OCI-M2 (cell line): ENCODE data around the gene NDUFS2.

Experiments used
- DNase-seq: peaks from one replicate; lab custom pipeline; 2025; ENCODE audit not compliant: unreplicated experiment; lab: John Stamatoyannopoulos, UW

The NDUFS2 gene

GRCh38 chr1:161201836-161202712 is at the start of gene NDUFS2:
Gene NDUFS2, plus strand, starts transcription at chr1:161202367. Its CDS starts 19 bp downstream, at chr1:161202386.
- peak; percentile 82 for DNase-seq

DNA sequence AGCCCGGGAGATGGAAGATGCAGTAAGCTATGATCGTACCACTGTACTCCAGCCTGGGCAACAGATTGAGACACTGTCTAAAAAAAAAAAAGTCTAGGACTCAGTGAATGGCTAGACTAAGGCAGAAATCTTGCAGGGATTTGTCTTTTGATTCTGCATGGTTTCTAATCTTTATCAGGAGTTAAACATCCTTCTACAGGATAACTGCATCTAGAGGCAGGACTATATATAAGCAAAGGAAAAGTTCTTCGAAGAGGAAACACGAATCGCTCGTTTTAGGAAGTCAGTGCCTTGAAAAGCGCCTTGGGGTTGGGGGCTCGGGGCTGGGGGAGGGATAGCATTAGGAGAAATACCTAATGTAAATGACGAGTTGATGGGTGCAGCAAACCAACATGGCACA is 49.0 kb upstream of the NDUFS2 start:
- DNase-seq, result no peak

DNA sequence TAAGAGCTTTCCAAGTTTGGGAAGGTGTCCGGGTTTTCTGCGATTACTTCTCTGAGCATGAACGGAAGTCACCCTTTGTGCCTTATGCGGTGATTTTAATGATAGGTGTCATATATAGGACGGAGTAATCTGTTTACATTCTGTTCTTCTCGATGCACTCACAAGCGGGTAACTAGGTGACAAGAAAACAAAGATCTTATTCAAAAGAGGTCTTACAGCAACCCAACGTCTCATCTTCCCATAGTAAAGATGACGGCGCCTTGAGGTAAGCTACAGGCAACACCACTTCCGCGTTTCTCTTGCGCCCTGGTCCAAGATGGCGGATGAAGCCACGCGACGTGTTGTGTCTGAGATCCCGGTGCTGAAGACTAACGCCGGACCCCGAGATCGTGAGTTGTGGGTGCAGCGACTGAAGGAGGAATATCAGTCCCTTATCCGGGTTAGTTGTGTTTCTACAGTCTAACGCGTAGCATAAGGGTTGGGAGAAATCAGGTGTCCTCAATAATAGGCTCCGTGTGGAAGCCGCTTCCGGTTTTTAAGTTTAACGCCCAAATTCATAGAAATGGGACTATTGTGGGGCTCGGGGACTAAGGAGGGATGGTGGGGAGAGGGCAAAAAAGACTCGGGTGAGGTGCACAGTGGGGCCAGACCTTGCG is 48.4 kb upstream of the NDUFS2 start, which contains the start of gene UFC1:
UFC1 (plus strand) TSS at position 297 of the 656 bp plus-strand sequence; CDS start at position 317, 20 bp downstream.
- DNase-seq, result peak; percentile 45

DNA sequence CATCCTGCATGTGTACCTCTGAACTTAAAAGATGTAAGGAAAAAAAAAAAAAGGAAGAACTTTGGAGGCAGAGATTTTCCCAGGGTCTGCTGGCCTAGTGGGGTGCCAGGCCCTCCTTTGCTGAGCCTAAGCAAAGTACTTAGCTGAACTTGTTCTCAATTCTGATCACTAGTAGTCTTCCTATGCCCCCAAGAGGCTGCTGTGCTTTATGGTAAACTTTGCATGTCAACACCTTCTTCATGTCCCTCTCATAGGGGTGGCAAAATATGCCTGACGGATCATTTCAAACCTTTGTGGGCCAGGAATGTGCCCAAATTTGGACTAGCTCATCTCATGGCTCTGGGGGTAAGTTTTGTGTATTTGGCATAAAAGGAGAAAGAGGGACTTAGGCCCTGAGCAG is 44.3 kb upstream of the NDUFS2 start:
- DNase-seq, result no peak

DNA sequence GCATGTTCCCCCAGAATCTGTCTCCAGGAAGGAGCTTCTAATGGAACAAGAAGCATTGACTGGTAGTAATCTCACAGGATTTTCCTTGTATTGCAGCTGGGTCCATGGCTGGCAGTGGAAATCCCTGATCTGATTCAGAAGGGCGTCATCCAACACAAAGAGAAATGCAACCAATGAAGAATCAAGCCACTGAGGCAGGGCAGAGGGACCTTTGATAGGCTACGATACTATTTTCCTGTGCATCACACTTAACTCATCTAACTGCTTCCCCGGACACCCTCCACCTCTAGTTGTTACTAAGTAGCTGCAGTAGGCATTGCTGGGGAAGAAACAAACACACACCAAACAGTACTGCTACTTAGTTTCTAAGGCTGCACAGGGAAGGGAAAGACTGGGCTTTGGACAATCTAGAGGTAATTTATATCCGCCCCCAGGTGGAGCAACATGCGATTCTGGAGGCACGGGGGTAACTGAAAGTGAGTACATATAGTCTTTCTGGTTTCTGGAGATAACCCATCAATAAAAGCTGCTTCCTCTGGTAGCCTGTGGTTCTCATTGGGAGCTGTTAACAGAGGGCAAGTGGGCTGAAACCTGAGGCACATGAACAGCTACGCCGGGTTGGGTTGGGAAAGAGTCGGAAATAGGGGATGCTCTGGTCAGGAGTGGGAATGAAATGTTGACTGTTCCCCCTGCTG is 43.7 kb upstream of the NDUFS2 start:
- peak; percentile 24 for DNase-seq

GRCh38 chr1:161159087-161159912 is 42.9 kb upstream of the NDUFS2 start, which contains the start of gene USP21:
Gene USP21, plus strand, starts transcription at chr1:161159500. Its CDS starts 1,141 bp downstream, at chr1:161160641.
- DNase-seq, result peak; percentile 39

DNA sequence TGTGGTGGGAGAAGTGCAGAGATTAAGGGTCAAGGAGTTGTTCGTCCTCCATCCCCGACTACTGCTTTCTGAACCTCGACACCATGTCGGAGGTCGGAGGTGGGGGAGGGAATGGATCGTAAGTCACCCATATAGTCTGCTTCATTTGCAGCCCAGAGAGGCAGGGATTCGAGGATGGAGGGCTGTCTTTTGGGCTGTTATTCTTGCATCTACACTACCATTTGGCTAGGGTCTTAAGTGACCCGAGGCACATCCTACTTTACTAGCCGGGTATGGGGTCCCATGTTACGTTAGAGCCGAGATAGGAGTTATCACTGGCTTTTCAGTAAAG is 42.3 kb upstream of the NDUFS2 start:
- DNase-seq, result no peak

DNA sequence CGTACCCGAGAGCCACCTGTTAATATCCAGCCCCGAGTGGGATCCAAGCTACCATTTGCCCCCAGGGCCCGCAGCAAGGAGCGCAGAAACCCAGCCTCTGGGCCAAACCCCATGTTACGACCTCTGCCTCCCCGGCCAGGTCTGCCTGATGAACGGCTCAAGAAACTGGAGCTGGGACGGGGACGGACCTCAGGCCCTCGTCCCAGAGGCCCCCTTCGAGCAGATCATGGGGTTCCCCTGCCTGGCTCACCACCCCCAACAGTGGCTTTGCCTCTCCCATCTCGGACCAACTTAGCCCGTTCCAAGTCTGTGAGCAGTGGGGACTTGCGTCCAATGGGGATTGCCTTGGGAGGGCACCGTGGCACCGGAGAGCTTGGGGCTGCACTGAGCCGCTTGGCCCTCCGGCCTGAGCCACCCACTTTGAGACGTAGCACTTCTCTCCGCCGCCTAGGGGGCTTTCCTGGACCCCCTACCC is 41.5 kb upstream of the NDUFS2 start:
- no peak for DNase-seq

DNA sequence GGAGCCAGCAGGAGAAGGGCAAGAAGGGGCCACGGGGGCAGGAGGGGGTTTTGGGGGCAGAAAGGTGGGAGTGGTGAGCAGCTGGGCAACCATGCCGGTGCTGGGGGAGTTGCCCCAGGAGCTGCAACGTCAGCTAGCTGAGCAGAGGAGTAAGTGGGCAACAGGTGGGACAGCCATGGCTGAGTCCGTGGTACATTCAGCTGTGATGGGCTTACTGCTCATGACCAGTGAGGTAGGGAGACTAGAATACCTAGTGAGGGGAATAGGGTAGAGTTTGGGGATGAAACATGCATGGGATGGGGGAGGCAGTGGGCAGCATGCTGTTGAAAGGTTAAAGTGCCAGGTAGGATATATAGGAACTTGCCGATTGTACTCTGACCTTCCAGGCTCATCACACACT is 40.5 kb upstream of the NDUFS2 start:
- DNase-seq, result no peak

- no peak for DNase-seq
These were observed 40.1 kb upstream of the NDUFS2 start for GRCh38 chr1:161162052-161162451.

DNA sequence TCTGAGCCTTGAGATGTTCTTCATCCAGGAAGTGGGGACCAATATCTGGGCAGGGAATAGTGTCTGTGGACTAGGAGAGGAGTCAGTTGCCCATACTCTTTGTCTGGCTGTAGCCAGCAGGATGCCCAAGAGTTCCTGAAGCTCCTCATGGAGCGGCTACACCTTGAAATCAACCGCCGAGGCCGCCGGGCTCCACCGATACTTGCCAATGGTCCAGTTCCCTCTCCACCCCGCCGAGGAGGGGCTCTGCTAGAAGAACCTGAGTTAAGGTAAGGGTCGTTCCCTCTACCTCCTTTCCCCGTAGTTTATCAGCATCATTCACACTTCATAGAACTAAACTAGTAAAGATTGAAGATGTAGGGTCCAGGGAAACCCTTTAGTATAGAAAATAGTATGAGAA is 39.4 kb upstream of the NDUFS2 start:
- DNase-seq, result no peak

DNA sequence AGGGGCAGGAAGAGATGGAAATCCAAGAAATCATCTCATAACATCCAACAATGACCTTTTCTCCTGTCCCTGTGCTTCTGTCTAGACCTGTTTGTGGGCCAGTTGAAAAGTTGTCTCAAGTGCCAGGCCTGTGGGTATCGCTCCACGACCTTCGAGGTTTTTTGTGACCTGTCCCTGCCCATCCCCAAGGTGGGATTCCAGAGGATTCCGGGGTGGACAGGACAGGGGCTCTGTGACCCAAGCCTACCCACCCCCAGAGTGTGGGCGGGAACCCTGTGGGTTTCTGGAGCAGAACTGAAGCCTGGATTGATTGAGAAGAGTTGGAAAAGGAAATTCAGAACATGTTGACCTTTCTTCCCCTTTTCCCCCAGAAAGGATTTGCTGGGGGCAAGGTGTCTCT is 38.4 kb upstream of the NDUFS2 start:
- DNase-seq, result no peak

DNA sequence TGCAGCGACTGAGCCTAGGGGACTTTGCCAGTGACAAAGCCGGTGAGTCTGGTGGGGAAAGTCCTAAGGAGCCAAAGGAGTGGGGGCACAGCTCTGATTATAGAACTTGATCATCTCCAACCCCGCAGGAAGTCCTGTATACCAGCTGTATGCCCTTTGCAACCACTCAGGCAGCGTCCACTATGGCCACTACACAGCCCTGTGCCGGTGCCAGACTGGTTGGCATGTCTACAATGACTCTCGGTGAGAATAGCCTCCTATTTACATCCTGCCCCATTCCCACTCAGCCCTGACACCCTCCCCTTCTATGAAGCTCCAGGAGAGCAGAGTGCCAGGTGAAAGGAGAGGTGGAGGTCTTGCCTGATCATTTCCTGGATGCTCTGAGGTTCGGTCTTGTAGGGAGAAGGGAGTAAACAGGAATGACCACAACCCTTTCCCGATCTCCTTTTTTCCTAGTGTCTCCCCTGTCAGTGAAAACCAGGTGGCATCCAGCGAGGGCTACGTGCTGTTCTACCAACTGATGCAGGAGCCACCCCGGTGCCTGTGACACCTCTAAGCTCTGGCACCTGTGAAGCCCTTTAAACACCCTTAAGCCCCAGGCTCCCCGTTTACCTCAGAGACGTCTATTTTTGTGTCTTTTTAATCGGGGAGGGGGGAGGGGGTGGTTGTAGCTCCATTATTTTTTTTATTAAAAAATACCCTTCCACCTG is 37.1 kb upstream of the NDUFS2 start:
- no peak for DNase-seq

DNA sequence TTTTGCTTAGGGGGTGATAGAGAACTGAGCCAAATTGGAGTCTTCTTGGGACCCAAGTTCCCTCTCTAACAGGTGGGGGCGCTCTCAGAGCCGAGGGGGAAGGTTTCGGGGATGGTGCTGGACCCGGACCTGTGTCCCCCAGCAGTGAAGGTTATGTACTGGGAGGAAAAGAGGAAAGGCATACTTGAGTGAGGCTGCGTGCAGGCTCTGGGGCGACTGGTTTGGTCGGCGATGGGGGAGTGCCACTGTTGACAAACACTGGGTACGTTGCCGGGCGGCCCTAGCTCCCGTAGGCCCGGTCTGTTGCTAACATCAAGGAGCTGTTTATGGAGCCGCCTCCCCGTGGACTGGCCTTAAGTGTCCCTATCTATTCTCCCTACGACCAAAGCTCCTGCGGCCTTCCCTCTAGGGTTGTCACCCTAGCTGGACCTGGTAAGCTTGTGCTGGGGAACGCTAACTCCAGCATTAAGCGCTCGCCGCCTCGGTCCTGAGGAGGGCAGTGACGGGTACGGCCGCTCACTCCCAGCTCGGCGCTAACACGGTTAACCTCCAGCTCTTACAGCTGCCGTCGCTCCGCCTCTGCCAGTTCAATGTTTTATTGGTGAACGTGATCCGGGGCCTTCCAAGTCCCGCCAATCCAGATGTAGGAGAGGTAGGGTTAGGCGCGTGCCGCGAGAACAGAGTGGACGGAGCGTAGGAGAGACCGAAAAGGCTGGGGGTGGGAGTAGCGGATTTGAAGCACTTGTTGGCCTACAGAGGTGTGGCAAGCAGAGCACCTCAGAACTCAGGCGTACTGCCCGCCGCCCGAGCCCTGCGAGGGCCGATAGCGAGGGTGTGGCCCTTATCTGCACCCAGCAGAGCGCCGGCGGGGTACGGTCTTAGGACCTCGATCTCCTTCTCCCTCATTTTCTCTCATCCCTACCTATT is 36.2 kb upstream of the NDUFS2 start, which contains the start of gene PPOX:
PPOX (plus strand) TSS at position 685 of the 927 bp plus-strand sequence. CDS start 422 bp downstream, outside the sequence.
- peak; percentile 77 for DNase-seq

- no peak for DNase-seq
These were observed 35.3 kb upstream of the NDUFS2 start for GRCh38 chr1:161166669-161167548.

DNA sequence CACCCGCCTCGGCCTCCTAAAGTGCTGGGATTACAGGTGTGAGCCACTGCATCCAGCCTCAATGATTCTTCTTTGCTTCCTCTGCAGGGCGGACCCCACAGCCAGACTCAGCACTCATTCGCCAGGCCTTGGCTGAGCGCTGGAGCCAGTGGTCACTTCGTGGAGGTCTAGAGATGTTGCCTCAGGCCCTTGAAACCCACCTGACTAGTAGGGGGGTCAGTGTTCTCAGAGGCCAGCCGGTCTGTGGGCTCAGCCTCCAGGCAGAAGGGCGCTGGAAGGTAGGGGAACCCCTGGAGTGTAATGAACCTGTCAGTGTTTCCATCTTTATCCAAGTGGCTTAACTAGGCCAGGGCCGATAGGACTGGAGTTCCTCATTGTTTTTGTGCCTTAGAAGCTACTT is 33.3 kb upstream of the NDUFS2 start:
- DNase-seq, result no peak

DNA sequence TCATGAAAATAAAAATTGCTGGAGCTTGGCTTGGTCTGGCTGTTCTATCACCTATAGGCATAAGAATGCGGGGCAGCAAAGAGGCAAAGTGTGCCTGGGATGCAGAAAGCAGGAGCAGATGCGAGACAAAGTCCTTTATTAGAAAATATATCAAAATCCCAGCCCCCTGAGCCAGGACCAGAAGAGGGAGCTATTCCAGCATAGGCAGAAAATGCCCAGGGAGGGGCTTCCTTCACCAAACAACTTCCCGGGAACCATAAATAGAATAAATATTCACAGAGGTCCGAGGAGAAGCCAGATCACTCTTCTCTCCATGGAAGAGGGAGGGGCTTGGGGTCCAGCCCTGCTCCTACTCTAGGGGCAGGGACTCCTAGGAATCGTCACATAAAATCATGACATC is 31.0 kb upstream of the NDUFS2 start:
- DNase-seq, result no peak

DNA sequence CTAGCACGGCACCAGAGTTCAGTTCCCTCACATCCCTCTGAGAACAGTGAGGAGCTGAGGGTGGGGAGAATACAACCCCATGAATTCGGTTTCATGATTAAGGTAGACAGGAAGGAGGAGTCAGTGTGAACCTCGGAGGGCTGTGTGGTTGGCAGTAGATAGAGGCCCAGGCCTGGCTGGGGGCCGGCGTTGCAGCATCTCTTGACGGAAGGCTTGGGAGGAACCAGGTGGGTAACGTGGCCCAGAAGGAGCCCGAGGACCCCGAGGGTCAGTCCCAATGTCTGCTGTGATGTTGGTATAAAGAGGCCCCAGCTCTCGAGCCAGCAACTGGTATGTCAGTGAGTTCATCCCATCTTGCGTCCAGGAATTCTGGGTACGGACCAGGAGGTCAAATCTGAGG is 30.5 kb upstream of the NDUFS2 start:
- no peak for DNase-seq
